Thymus (tissue), 11 donors: ENCODE data around the gene ZIC1. TPM values are rescaled to one million over a fixed set of nuclear protein-coding genes. Genes with fewer than 3 reads are reported as not detected.

Source experiments
- DNase-seq, 9 donors: peaks; one replicate each; pipeline ENCODE4 v3.0.0-alpha.2; 2013; ENCODE audit warnings: low spot score in 9 of 9, low read depth in 6 of 9, missing footprints in 1 of 9
- H3K27ac ChIP-seq, 2 donors: one replicate each; pipeline ENCODE4 v1.5.1; 2013; ENCODE audit warnings: control low read depth in 1 of 2, low read depth in 1 of 2, low read length in 1 of 2, mild to moderate bottlenecking in 1 of 2, moderate library complexity in 1 of 2
- H3K27me3 ChIP-seq, 2 donors: one replicate each; pipeline ENCODE4 v1.5.1; 2013; ENCODE audit warnings: low read length in 1 of 2; ENCODE audit not compliant: control insufficient read depth in 2 of 2, insufficient read depth in 1 of 2
- H3K36me3 ChIP-seq, 2 donors: one replicate each; pipeline ENCODE4 v1.5.1; 2013; ENCODE audit warnings: low read length in 1 of 2, mild to moderate bottlenecking in 1 of 2, moderate library complexity in 1 of 2; ENCODE audit not compliant: control insufficient read depth in 2 of 2, insufficient read depth in 2 of 2
- H3K4me1 ChIP-seq, 2 donors: one replicate each; pipeline ENCODE4 v1.5.1; 2013; ENCODE audit warnings: low read length in 2 of 2; ENCODE audit not compliant: control insufficient read depth in 2 of 2, insufficient read depth in 2 of 2
- H3K4me3 ChIP-seq, 2 donors: one replicate each; pipeline ENCODE4 v1.5.1; 2013; ENCODE audit warnings: low read length in 2 of 2, control low read depth in 1 of 2, mild to moderate bottlenecking in 1 of 2
- H3K9me3 ChIP-seq, 2 donors: one replicate each; pipeline ENCODE4 v1.5.1; 2013; ENCODE audit warnings: low read length in 1 of 2, mild to moderate bottlenecking in 1 of 2; ENCODE audit not compliant: control insufficient read depth in 2 of 2, insufficient read depth in 1 of 2
- WGBS: extraction: QIAGEN DNeasy Blood & Tissue Kit; methylation state at CpG from one replicate; pipeline ENCODE4 v1.1.7; 2013; 5-methylcytosine and 5-hydroxymethylcytosine counted together
- polyA plus RNA-seq: library from polyadenylated mRNA; stranded (reverse); fragments of 200-250 nt; gene quantifications from one replicate; pipeline ENCODE4 v1.2.3, GENCODE V29; 2013
- total RNA-seq: library from RNA; stranded (reverse); fragments of 120-200 nt; gene quantifications from one replicate; pipeline ENCODE4 v1.2.4, GENCODE V29; 2013
- donor health status: healthy.

ZIC1 gene
- total and polyA plus RNA-seq, 2 donors, result 0.02 TPM; not detected in 1

- H3K27ac ChIP-seq, result no peak overlapping the region
- no peak for DNase-seq
- H3K36me3 ChIP-seq, result no peaks in the 10 kb centered on the region
- peaks cover 55 to 96% of the 10 kb centered on the region in 2 donors for H3K27me3 ChIP-seq
- no peak overlapping the region for H3K4me3 ChIP-seq
- WGBS, result 9% methylated on average over 10 of the region's 10 CpGs
- no peaks in the 10 kb centered on the region for H3K4me1 ChIP-seq
- H3K9me3 ChIP-seq, result peaks cover 8 to 19% of the 10 kb centered on the region in 2 donors
Observed at GRCh38 chr3:147387291-147387884, 21.8 kb upstream of the ZIC1 start.

- no peak for DNase-seq
- Histone ChIP-seq H3K27ac (no peak overlapping the region), H3K9me3 (peaks cover 8 to 23% of the 10 kb centered on the region in 2 donors), H3K36me3 (no peaks in the 10 kb centered on the region), H3K4me3 (no peak overlapping the region), H3K4me1 (no peaks in the 10 kb centered on the region), H3K27me3 (peaks cover 62 to 97% of the 10 kb centered on the region in 2 donors)
- 7% methylated on average over 36 of the region's 36 CpGs for WGBS
Observed at GRCh38 chr3:147387885-147388699, 21.1 kb upstream of the ZIC1 start.

GRCh38 chr3:147388700-147389580 is 20.2 kb upstream of the ZIC1 start:
- Histone ChIP-seq H3K9me3 (peaks cover 8 to 23% of the 10 kb centered on the region in 2 donors), H3K27ac (no peak overlapping the region), H3K4me3 (no peak overlapping the region), H3K36me3 (no peaks in the 10 kb centered on the region), H3K4me1 (no peaks in the 10 kb centered on the region), H3K27me3 (peaks cover 71 to 97% of the 10 kb centered on the region in 2 donors)
- no peak for DNase-seq
- 9% methylated on average over 25 of the region's 25 CpGs for WGBS

- Histone ChIP-seq H3K27ac (no peak overlapping the region), H3K9me3 (peaks cover 8 to 23% of the 10 kb centered on the region in 2 donors), H3K4me3 (no peak overlapping the region), H3K27me3 (peaks cover 77 to 97% of the 10 kb centered on the region in 2 donors), H3K36me3 (no peaks in the 10 kb centered on the region), H3K4me1 (no peaks in the 10 kb centered on the region)
- WGBS, result 7% methylated on average over 12 of the region's 12 CpGs
- no peak for DNase-seq
Observed at GRCh38 chr3:147389717-147390116, 19.4 kb upstream of the ZIC1 start.

- DNase-seq, result no peak
- 14% methylated on average over 77 of the region's 77 CpGs for WGBS
- peaks cover 8 to 24% of the 10 kb centered on the region in 2 donors for H3K9me3 ChIP-seq
Observed at GRCh38 chr3:147390589-147391569, 18.3 kb upstream of the ZIC1 start.

GRCh38 chr3:147391781-147392624 is 17.2 kb upstream of the ZIC1 start:
- no peak for DNase-seq
- Histone ChIP-seq H3K4me3 (no peak overlapping the region), H3K4me1 (no peaks in the 10 kb centered on the region), H3K27ac (no peak overlapping the region), H3K27me3 (peaks cover 93 to 100% of the 10 kb centered on the region in 2 donors), H3K36me3 (no peaks in the 10 kb centered on the region), H3K9me3 (peaks cover 11 to 33% of the 10 kb centered on the region in 2 donors)
- 6% methylated on average over 51 of the region's 51 CpGs for WGBS

More at GRCh38 chr3:147390589-147391569, 18.3 kb upstream of the ZIC1 start:
- H3K4me3 ChIP-seq, result no peak overlapping the region
- H3K27ac ChIP-seq, result no peak overlapping the region
- H3K36me3 ChIP-seq, result no peaks in the 10 kb centered on the region
- H3K27me3 ChIP-seq, result peaks cover 86 to 97% of the 10 kb centered on the region in 2 donors
- H3K4me1 ChIP-seq, result no peaks in the 10 kb centered on the region

GRCh38 chr3:147392625-147392946 is 16.6 kb upstream of the ZIC1 start:
- Histone ChIP-seq H3K4me1 (no peaks in the 10 kb centered on the region), H3K27ac (no peak overlapping the region), H3K4me3 (no peak overlapping the region), H3K27me3 (peaks cover 97 to 100% of the 10 kb centered on the region in 2 donors), H3K36me3 (no peaks in the 10 kb centered on the region), H3K9me3 (peaks cover 11 to 39% of the 10 kb centered on the region in 2 donors)
- 8% methylated on average over 15 of the region's 15 CpGs for WGBS
- DNase-seq, result no peak
